ENCODE measurements around the gene KLF7. TPM values are rescaled to one million over a fixed set of nuclear protein-coding genes. Genes with fewer than 3 reads are reported as not detected.
A peak's percentile ranks its signal among the peaks of the same experiment; 100 is the strongest.

KLF7 gene
- total and polyA plus RNA-seq, 9 donors, result 9.5 to 68.1 (median 31.8) TPM

GRCh38 chr2:207163053-207163755 is 2.5 kb downstream of the KLF7 start:
- Histone ChIP-seq H3K9me3 (no peaks in the 10 kb centered on the region), H3K36me3 (no peaks in the 10 kb centered on the region), H3K27me3 (no peaks in the 10 kb centered on the region), H3K27ac (peak overlapping the region in 1 of 2 donors; percentile 100), H3K4me1 (ENCODE audit: insufficient read depth) (peaks cover 15% of the 10 kb centered on the region), H3K4me3 (peak overlapping the region; percentile 68)
- TF ChIP-seq POLR2A (IDR thresholded peaks at IDR 0.05) (no peak), CTCF (IDR thresholded peaks at IDR 0.05) (no peak), EP300 (IDR thresholded peaks at IDR 0.05) (no peak)
- intact Hi-C loops (cut with DNase I), result loop anchor here in 2 of 4 donors (1.0 to 10.0 kb wide), 4 partner anchors 32 to 178 kb away; no protein-coding TSS in a partner anchor
- peak in 2 of 5 donors; percentile 30 to 54 for DNase-seq
- 13 to 21% (median 13%) methylated on average over 7 of the region's 7 CpGs for WGBS, 3 donors

- Histone ChIP-seq H3K9me3 (no peaks in the 10 kb centered on the region), H3K27ac (no peak overlapping the region), H3K36me3 (no peaks in the 10 kb centered on the region), H3K27me3 (no peaks in the 10 kb centered on the region), H3K4me3 (no peak overlapping the region), H3K4me1 (ENCODE audit: insufficient read depth) (peaks cover 17% of the 10 kb centered on the region)
- 38 to 55% (median 47%) methylated on average over 8 of the region's 8 CpGs for WGBS, 3 donors
- intact Hi-C loops (cut with DNase I), result loop anchor here in 2 of 4 donors (5.0 to 10.0 kb wide), 3 partner anchors 85 to 178 kb away; no protein-coding TSS in a partner anchor
- TF ChIP-seq CTCF (IDR thresholded peaks at IDR 0.05), result no peak
- no peak for TF ChIP-seq EP300 (IDR thresholded peaks at IDR 0.05)
- no peak for TF ChIP-seq POLR2A (IDR thresholded peaks at IDR 0.05)
- DNase-seq, result no peak
Measured at GRCh38 chr2:207162316-207162715, 3.4 kb downstream of the KLF7 start.

- H3K36me3 ChIP-seq, result no peaks in the 10 kb centered on the region
- no peak for TF ChIP-seq POLR2A (IDR thresholded peaks at IDR 0.05)
- TF ChIP-seq EP300 (IDR thresholded peaks at IDR 0.05), result no peak
- no peak for TF ChIP-seq CTCF (IDR thresholded peaks at IDR 0.05)
- peaks cover 20% of the 10 kb centered on the region for H3K4me1 ChIP-seq (ENCODE audit: insufficient read depth)
- no peaks in the 10 kb centered on the region for H3K27me3 ChIP-seq
- no peak for DNase-seq
- intact Hi-C loops (cut with DNase I), result loop anchor here in 2 of 4 donors (5.0 to 10.0 kb wide), 3 partner anchors 84 to 177 kb away; no protein-coding TSS in a partner anchor
- H3K4me3 ChIP-seq, result no peak overlapping the region
- WGBS, 3 donors, result 42 to 52% (median 44%) methylated on average over 7 of the region's 7 CpGs
- H3K9me3 ChIP-seq, result no peaks in the 10 kb centered on the region
- no peak overlapping the region for H3K27ac ChIP-seq
Measured at GRCh38 chr2:207161247-207162123, 4.3 kb downstream of the KLF7 start.

GRCh38 chr2:207160115-207160514 is 5.6 kb downstream of the KLF7 start:
- no peaks in the 10 kb centered on the region for H3K9me3 ChIP-seq
- WGBS, 3 donors, result 57 to 68% (median 63%) methylated on average over 7 of the region's 7 CpGs
- H3K4me3 ChIP-seq, result no peak overlapping the region
- no peak overlapping the region for H3K27ac ChIP-seq
- H3K36me3 ChIP-seq, result no peaks in the 10 kb centered on the region
- H3K4me1 ChIP-seq (ENCODE audit: insufficient read depth), result peaks cover 25% of the 10 kb centered on the region
- no peak for DNase-seq
- TF ChIP-seq EP300 (IDR thresholded peaks at IDR 0.05) (no peak), POLR2A (IDR thresholded peaks at IDR 0.05) (no peak), CTCF (IDR thresholded peaks at IDR 0.05) (no peak)
- H3K27me3 ChIP-seq, result no peaks in the 10 kb centered on the region
- intact Hi-C loops (cut with DNase I), result loop anchor here in 2 of 4 donors (5.0 to 10.0 kb wide), 3 partner anchors 83 to 175 kb away; no protein-coding TSS in a partner anchor
